Astrocyte (in vitro differentiated cells and primary cell): ENCODE measurements around the gene FCRLB.

Experiments used
- EZH2 ChIP-seq: IDR thresholded peaks from 2 replicates; pipeline ENCODE4 v1.6.1; 2012; ENCODE audit warnings: mild to moderate bottlenecking, low read length, inconsistent platforms; ENCODE audit not compliant: insufficient read depth
- TF ChIP-seq, protein P1 (sequence below): IDR thresholded peaks from 2 replicates; pipeline ENCODE4 v1.5.1; 2011; ENCODE audit warnings: low read depth, mild to moderate bottlenecking, inconsistent platforms, low read length, moderate library complexity; ENCODE audit not compliant: insufficient read depth

DNA sequence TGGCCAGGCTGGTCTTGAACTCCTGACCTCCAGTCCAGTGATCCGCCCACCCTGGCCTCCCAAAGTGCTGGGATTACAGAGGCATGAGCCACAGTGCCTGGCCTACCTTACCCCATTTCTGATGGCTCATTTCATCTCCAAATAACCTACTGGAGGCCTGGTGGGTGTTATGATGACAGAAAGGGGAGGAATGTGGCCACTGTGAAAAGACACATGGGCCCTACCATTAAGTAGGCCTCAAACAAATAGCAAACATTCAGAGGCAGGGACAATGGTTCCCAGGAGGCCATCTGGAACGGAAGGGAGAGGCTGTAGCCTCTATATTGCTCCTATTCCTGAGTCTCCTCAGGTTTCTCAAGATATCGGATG is 15.2 kb upstream of the FCRLB start:
- TF ChIP-seq, protein P1, sequence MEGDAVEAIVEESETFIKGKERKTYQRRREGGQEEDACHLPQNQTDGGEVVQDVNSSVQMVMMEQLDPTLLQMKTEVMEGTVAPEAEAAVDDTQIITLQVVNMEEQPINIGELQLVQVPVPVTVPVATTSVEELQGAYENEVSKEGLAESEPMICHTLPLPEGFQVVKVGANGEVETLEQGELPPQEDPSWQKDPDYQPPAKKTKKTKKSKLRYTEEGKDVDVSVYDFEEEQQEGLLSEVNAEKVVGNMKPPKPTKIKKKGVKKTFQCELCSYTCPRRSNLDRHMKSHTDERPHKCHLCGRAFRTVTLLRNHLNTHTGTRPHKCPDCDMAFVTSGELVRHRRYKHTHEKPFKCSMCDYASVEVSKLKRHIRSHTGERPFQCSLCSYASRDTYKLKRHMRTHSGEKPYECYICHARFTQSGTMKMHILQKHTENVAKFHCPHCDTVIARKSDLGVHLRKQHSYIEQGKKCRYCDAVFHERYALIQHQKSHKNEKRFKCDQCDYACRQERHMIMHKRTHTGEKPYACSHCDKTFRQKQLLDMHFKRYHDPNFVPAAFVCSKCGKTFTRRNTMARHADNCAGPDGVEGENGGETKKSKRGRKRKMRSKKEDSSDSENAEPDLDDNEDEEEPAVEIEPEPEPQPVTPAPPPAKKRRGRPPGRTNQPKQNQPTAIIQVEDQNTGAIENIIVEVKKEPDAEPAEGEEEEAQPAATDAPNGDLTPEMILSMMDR = no peak
- no peak for TF ChIP-seq EZH2
